HCT116 (cell line): ENCODE data around the gene CCDC88C. TPM values are rescaled to one million over a fixed set of nuclear protein-coding genes. Genes with fewer than 3 reads are reported as not detected.

Source experiments
- ATAC-seq: fragments of 200-7000 bp; cut with Tn5 transposase; 2 replicates; pipeline ENCODE4 v1.9.1; 2020; ENCODE audit warnings: mild to moderate bottlenecking, moderate library complexity
- BruUV-seq: library from RNA; stranded (reverse); fragments of 400-500 nt; replicated peaks from 2 replicates; lab custom pipeline; 2021; lab: Mats Ljungman, UMichigan
- CTCF ChIA-PET: fragments of 300-600 bp; sonication (Branson Sonifier 250); formaldehyde crosslinking; loops from one replicate; lab custom pipeline; 2021; ENCODE audit warnings: antibody characterized with exemption; lab: Charles Lee
- POLR2A ChIA-PET: fragments of 300-600, 350-600 bp; sonication (Branson Sonifier 250); formaldehyde crosslinking; loops from one replicate; lab custom pipeline; 2021; ENCODE audit warnings: antibody characterized with exemption; lab: Charles Lee
- RAD21 ChIA-PET, 2 experiments: fragments of 300-600 bp; sonication (Branson Sonifier 250); formaldehyde crosslinking; loops; one replicate each; lab custom pipeline; 2023; ENCODE audit warnings: low total read pairs in 2 of 2; ENCODE audit not compliant: uncharacterized antibody in 2 of 2, unreplicated experiment in 2 of 2, low non-redundant PET in 1 of 2; lab: Charles Lee
- DNase-seq: peaks from one replicate; pipeline ENCODE4 v3.0.0-alpha.2; 2010; ENCODE audit warnings: low read depth, low spot score
- H2AFZ ChIP-seq: fragments of 200-600 bp; shearing (Covaris generic), sonication (generic); 2 replicates; pipeline ENCODE4 v1.6.1; 2017; ENCODE audit warnings: low read depth, mixed run types, mixed read lengths, antibody characterized with exemption, low read length; ENCODE audit not compliant: poor library complexity, severe bottlenecking
- H3K27ac ChIP-seq: 2 replicates; pipeline ENCODE4 v1.5.1; 2012; ENCODE audit warnings: low read depth, low read length
- H3K27me3 ChIP-seq: fragments of 200-600 bp; sonication (generic); 2 replicates; pipeline ENCODE4 v1.6.1; 2016; ENCODE audit warnings: mixed run types, low read length, mixed read lengths; ENCODE audit not compliant: insufficient read depth
- H3K36me3 ChIP-seq, 2 experiments: fragments of 200-500 bp in 1 of 2; fragments of 200-600 bp in 1 of 2; sonication (Bioruptor generic) in 1 of 2; sonication (generic) in 1 of 2; 2 replicates each; pipeline versions ENCODE4 v1.5.1 to v1.6.1; 2014 to 2016; ENCODE audit warnings: low read length in 2 of 2, inconsistent platforms in 1 of 2, mixed read lengths in 1 of 2, mixed run types in 1 of 2; ENCODE audit not compliant: insufficient read depth in 2 of 2, control insufficient read depth in 1 of 2
- H3K4me1 ChIP-seq, 2 experiments: fragments of 200-600 bp in 1 of 2; sonication (generic) in 1 of 2; 2 replicates each; pipeline versions ENCODE4 v1.5.1 to v1.6.1; 2012 to 2017; ENCODE audit warnings: low read length in 2 of 2, inconsistent platforms in 1 of 2, mild to moderate bottlenecking in 1 of 2, mixed read lengths in 1 of 2, mixed run types in 1 of 2, moderate library complexity in 1 of 2; ENCODE audit not compliant: insufficient read depth in 2 of 2, control insufficient read depth in 1 of 2
- H3K4me2 ChIP-seq: fragments of 200-600 bp; sonication (generic); 2 replicates; pipeline ENCODE4 v1.6.1; 2017; ENCODE audit warnings: mixed run types, low read length, mixed read lengths
- H3K4me3 ChIP-seq, 2 experiments: fragments of 200-600 bp in 1 of 2; sonication (generic) in 1 of 2; replicated peaks in 1 of 2; 2 replicates each; pipeline ENCODE4 v1.5.1; 2011 to 2016; ENCODE audit warnings: low read length in 2 of 2, control low read depth in 1 of 2, low read depth in 1 of 2, mild to moderate bottlenecking in 1 of 2, mixed read lengths in 1 of 2, mixed run types in 1 of 2
- H3K79me2 ChIP-seq: fragments of 200-600 bp; sonication (generic); 2 replicates; pipeline ENCODE4 v1.6.1; 2017; ENCODE audit warnings: mild to moderate bottlenecking, mixed run types, low read length, moderate library complexity, mixed read lengths; ENCODE audit not compliant: insufficient read depth
- H3K9ac ChIP-seq: fragments of 200-600 bp; sonication (generic); 2 replicates; pipeline ENCODE4 v1.6.1; 2016; ENCODE audit warnings: low read length, mixed read lengths
- H3K9me2 ChIP-seq: fragments of 200-600 bp; sonication (generic), shearing (Covaris generic); 2 replicates; pipeline ENCODE4 v1.6.1; 2017; ENCODE audit warnings: mixed run types, mild to moderate bottlenecking, moderate library complexity; ENCODE audit not compliant: insufficient read depth
- H3K9me3 ChIP-seq, 2 experiments: fragments of 200-500 bp in 1 of 2; fragments of 200-600 bp in 1 of 2; sonication (Bioruptor generic) in 1 of 2; sonication (generic) in 1 of 2; 2 replicates each; pipeline ENCODE4 v1.6.1; 2014 to 2017; ENCODE audit warnings: low read length in 2 of 2, mixed read lengths in 2 of 2, inconsistent platforms in 1 of 2, low read depth in 1 of 2, mild to moderate bottlenecking in 1 of 2, mixed run types in 1 of 2, moderate library complexity in 1 of 2; ENCODE audit not compliant: control insufficient read depth in 1 of 2, insufficient read depth in 1 of 2
- H4K20me1 ChIP-seq: fragments of 200-600 bp; sonication (generic), shearing (Covaris generic); 2 replicates; pipeline ENCODE4 v1.6.1; 2017; ENCODE audit warnings: mixed run types, mild to moderate bottlenecking, moderate library complexity; ENCODE audit not compliant: insufficient read depth
- CBX3 ChIP-seq: IDR thresholded peaks from 2 replicates; pipeline ENCODE4 v1.6.1; 2012; ENCODE audit warnings: low read depth
- CEBPB ChIP-seq: IDR thresholded peaks from 2 replicates; pipeline ENCODE4 v1.6.1; 2012; ENCODE audit warnings: low read depth
- EGR1 ChIP-seq: IDR thresholded peaks from 2 replicates; pipeline ENCODE4 v1.6.1; 2012; ENCODE audit warnings: low read depth
- ELF1 ChIP-seq: IDR thresholded peaks from 2 replicates; pipeline ENCODE4 v1.6.1; 2012; ENCODE audit warnings: low read depth, borderline replicate concordance
- FOSL1 ChIP-seq: IDR thresholded peaks from 2 replicates; pipeline ENCODE4 v1.6.1; 2012; ENCODE audit warnings: low read depth
- MAX ChIP-seq: IDR thresholded peaks from 2 replicates; pipeline ENCODE4 v1.6.1; 2012
- RAD21 ChIP-seq: IDR thresholded peaks from 2 replicates; pipeline ENCODE4 v1.6.1; 2012; ENCODE audit warnings: low read depth, mild to moderate bottlenecking
- SIN3A ChIP-seq: IDR thresholded peaks from 2 replicates; pipeline ENCODE4 v1.6.1; 2012; ENCODE audit warnings: low read depth
- YY1 ChIP-seq: IDR thresholded peaks from 2 replicates; pipeline ENCODE4 v1.6.1; 2011; ENCODE audit warnings: low read length, low read depth, moderate library complexity, mild to moderate bottlenecking; ENCODE audit not compliant: insufficient replicate concordance; ENCODE audit errors: extremely low read depth
- ZBTB33 ChIP-seq: IDR thresholded peaks from 2 replicates; pipeline ENCODE4 v1.6.1; 2011; ENCODE audit warnings: mild to moderate bottlenecking, low read length, moderate library complexity; ENCODE audit not compliant: insufficient replicate concordance; ENCODE audit errors: extremely low read depth
- intact Hi-C: fragments of 100-400 bp; cut with micrococcal nuclease; formaldehyde crosslinking; loops from 2 replicates; pipeline ENCODE4 v1.10.0; 2022
- total RNA-seq: library from RNA; stranded (reverse); gene quantifications from one replicate; pipeline ENCODE4 v1.2.1, GENCODE V29; 2021; ENCODE audit not compliant: unreplicated experiment

Gene CCDC88C
- total RNA-seq, 1 experiment from 2014 or later, result 20.8 TPM

- no peak for TF ChIP-seq CBX3
- TF ChIP-seq CEBPB, result no peak
- TF ChIP-seq SIN3A, result no peak
- no peak for TF ChIP-seq YY1
- TF ChIP-seq RAD21, result no peak
- no peak overlapping the region for H2AFZ ChIP-seq
Observed at GRCh38 chr14:91310606-91311283, 106.9 kb downstream of the CCDC88C start.

GRCh38 chr14:91309756-91310280 is 107.8 kb downstream of the CCDC88C start:
- ATAC-seq (no peak), DNase-seq (no peak)
- ChIA-PET CTCF (no interaction called here), RAD21 (no interaction called here)
- no peak overlapping the region for H3K4me2 ChIP-seq
- H3K27ac ChIP-seq, result no peak overlapping the region
- H3K9me3 ChIP-seq, result no peaks in the 10 kb centered on the region
- H4K20me1 ChIP-seq, result no peaks in the 10 kb centered on the region
- peaks cover 0 to 8% of the 10 kb centered on the region in 2 experiments; a peak in 2 of 4 replicates for H3K4me1 ChIP-seq
- BruUV-seq, result no TSS peak
- no peak overlapping the region for H3K9ac ChIP-seq
- peaks cover 8 to 13% of the 10 kb centered on the region in 2 experiments; a peak in 3 of 4 replicates for H3K36me3 ChIP-seq
- TF ChIP-seq RAD21 (no peak), ELF1 (no peak), EGR1 (no peak), FOSL1 (no peak), MAX (no peak), ZBTB33 (no peak)
- TF ChIP-seq, all 23 proteins: peak for 0
- intact Hi-C loops, result no loop called here
- Histone ChIP-seq H3K79me2 (no peaks in the 10 kb centered on the region), H3K27me3 (no peaks in the 10 kb centered on the region), H2AFZ (no peak overlapping the region), H3K9me2 (no peaks in the 10 kb centered on the region), H3K4me3 (no peak overlapping the region)
- POLR2A ChIA-PET, result no interaction called here

More at GRCh38 chr14:91310606-91311283, 106.9 kb downstream of the CCDC88C start:
- RAD21 ChIA-PET, result no interaction called here
- no peak overlapping the region for H3K27ac ChIP-seq
- DNase-seq (no peak), ATAC-seq (no peak)
- peaks cover 8 to 13% of the 10 kb centered on the region in 2 experiments; a peak in 3 of 4 replicates for H3K36me3 ChIP-seq
- POLR2A ChIA-PET, result no interaction called here
- intact Hi-C loops, result no loop called here
- H3K27me3 ChIP-seq, result no peaks in the 10 kb centered on the region
- H3K9me3 ChIP-seq, result no peaks in the 10 kb centered on the region
- no peak overlapping the region for H3K4me3 ChIP-seq
- H3K9me2 ChIP-seq, result no peaks in the 10 kb centered on the region
- no TSS peak for BruUV-seq
- CTCF ChIA-PET, result no interaction called here
- H4K20me1 ChIP-seq, result no peaks in the 10 kb centered on the region
- H3K4me1 ChIP-seq, result peaks cover 0 to 8% of the 10 kb centered on the region in 2 experiments; a peak in 2 of 4 replicates
- H3K79me2 ChIP-seq, result no peaks in the 10 kb centered on the region
- H3K4me2 ChIP-seq, result peak overlapping the region; percentile 21
- no peak overlapping the region for H3K9ac ChIP-seq
